DMS 273 treated with DMSO at 0.1 percent for 48 hours (cell line): ENCODE data around the gene FBXO42.

Source experiments
- DNase-seq: peaks from one replicate; lab custom pipeline; 2025; lab: John Stamatoyannopoulos, UW

The FBXO42 gene

DNA sequence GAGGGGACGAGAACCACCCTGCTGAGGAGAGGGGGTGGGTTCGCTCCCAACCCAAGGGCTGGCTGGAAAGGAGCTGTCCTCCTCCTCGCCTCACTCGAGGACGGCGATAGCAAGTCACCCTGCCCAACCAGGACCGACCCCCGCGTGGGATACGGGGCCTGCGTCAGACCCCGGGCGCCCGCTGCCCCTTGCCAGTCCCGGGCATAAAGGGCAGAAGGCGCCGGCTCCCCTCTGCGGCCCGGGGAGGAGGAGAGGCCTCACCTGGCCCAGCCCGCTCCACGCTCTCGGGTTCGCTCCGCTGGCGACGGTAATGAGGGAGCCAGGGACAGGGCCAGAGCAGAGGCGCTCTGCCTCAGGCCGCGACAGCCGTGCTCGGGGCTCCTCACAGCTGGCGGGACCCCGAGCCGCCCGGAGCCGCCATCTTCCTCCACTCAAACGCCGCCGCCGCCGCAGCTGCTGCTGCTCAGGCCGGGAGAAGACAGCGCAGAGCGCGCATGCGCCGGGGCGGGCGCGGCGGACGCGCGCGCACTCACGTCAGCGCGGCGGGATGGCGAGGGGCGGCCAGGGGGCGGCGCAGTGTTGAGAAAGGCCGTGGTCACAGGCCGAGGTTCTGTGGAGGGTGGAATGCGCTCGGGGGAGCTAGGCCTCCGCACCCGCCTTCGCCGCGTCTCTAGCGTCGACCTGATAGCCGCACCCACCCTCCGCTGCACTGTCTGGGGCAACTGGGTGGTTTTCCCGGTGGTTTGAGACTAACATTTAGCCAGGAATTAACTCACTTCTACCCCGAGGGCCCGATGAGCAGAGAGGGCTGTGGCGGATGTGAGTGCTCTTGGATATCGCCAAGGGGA lies at the start of gene FBXO42:
TSS of gene FBXO42 (minus strand) at position 487 of the 848 bp plus-strand sequence. CDS start 37,062 bp downstream, outside the sequence.
- peak; percentile 72 for DNase-seq

DNA sequence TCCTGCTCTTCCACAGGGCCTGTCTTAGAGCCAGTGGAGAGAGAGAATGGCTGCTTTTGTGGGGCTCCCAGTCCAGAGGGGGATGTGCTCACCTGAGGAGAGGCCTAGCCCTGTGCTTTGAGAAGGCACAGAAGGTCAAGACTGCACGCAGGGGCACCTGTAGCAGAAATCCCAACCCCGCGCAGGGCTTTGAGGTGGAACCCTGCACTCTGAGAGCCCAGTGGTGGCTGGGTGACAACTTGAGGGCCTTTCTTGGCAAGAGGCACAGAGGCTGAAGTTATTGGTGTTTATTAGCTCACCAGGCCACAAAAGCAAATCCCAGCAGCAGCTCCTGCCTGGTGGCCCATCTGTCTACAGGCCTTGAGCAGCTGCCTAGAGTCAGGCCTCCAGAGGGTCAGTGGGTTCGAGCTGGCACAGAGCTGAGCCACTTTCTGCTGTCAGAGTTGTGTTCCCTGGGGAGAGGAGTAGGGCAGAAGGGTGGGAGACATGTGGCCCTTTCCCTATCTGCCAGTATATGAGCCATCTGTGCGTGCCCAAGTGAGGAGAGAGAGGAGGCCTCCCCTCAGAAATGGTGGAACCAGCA lies 46.2 kb upstream of the FBXO42 start:
- peak; percentile 97 for DNase-seq

DNA sequence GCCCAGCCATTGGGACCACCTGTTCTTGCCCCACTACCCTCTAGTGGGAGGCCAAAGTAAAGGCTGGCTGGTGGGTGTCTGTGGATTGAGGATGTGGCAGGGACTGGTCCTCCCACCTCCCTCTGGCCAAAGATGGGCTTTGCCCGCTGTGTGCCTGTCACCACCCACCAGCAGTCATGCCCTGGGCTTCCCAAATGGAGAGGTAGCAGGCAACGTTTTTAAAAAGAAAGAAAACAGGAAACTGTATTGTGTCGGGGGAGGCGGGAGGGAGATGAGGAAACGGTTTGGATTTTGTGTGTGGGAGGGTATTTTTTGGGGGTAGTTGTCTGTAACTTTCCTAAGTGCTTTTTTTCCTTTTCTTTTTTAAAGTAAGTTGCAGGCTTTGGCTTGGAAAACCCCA lies 44.8 kb upstream of the FBXO42 start:
- no peak for DNase-seq

DNA sequence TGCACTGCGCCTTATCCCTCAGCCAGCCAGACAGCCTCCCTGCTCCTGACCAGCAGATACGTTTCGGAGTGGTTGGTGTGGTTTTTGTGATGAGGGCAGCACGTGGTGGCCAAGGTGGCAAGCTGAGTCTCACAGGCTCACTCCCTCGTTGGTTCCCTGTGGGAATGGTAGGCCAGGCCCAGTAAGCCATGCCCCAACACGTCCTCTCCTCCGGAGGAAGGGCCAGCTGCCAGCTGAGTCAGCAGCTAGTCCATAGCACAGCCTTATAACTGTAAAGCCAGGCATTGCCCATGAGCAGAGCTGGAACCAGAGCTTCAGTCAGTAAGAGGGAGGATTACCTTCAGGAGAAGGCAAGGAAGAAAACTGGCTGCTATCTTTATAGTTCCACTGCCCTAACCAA lies 44.3 kb upstream of the FBXO42 start:
- peak; percentile 89 for DNase-seq

DNA sequence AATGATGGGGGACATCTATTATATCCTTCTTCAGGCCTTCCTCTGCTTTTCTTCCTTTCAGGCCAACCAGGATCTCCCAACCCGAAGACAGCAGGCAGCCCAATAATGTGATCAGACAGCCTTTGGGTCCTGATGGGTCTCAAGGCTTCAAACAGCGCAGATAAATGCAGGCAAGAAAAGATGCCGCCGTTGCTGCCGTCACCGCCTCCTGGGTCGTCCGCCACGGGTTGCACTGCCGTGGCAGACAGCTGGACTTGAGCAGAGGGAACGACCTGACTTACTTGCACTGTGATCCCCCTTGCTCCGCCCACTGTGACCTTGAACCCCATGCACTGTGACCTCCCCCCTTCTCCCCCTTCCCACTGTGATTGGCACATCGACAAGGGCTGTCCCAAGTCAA lies 42.7 kb upstream of the FBXO42 start:
- no peak for DNase-seq

DNA sequence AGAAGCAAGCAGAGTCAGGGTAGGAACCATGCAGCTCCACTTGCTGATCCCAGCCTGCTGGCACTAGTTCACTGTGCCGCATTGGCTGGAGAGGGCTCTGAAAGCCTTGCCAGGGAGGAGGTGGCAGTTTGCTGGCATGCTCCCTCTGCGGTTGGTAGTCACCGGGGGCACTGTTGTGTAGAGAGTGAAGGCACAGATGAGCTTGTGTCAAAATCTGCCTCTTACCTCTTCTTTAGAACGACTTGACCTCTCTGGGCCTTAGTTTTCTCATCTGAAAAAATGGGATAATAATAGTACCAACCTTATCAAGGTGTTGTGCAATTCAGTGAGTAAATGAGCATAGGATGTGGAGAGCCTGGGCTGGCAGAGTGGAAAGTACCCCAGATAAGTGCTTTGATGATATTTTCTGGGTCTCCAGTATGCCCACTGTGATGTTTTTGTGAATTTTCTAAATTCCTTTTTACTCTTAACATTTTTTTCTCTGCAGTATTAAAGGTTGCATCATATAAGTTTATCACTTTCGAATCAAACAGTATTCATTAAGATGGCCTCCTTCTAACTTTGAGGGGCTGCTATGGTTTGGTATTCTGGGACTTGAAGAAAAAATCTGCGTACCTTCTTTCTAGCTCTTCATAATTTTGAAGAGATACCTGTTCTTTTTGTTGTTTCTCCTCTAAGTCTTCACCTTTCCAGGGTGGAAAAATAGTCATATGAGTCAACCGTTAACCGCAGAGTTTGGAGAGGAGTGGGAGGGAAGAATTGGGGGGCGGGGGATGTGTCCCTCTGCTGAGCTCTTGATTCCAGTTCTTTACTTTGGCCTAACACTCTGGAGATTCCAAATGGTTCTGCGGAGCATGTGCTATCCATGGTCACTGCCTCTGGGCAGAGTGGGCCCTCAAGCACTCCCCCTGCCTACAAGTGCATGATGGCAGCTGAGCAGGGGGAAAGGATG lies 41.6 kb upstream of the FBXO42 start:
- no peak for DNase-seq

DNA sequence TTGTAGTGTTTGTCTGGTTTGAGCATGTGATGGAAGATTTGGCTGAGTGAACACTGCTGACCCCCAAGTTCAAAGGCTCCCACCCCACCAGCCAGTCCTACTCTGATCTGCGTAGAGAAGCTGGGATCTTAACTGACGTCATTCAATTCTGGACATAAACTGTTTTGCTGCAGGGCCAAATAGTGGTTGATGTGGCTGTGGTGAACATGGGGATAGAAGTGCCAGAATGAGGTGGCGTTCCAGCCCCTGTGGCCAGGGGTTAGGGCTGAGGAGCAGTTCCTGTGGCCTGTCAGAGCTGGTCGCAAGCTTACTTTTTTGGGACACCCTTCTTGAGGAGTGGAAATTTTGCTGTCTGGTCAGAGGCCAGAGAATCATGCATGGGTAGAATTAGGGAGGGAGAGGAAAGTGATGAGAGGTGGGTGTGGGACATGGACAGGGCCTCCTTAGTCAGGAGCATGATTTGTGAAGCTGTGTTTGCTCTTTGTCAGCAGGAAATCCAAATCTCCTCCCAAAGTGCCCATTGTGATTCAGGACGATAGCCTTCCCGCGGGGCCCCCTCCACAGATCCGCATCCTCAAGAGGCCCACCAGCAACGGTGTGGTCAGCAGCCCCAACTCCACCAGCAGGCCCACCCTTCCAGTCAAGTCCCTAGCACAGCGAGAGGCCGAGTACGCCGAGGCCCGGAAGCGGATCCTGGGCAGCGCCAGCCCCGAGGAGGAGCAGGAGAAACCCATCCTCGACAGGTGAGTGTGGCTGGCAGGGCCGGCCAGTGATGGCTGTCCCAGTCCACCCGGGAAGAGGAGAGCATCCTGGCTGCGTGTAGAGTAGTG lies 40.7 kb upstream of the FBXO42 start:
- no peak for DNase-seq

DNA sequence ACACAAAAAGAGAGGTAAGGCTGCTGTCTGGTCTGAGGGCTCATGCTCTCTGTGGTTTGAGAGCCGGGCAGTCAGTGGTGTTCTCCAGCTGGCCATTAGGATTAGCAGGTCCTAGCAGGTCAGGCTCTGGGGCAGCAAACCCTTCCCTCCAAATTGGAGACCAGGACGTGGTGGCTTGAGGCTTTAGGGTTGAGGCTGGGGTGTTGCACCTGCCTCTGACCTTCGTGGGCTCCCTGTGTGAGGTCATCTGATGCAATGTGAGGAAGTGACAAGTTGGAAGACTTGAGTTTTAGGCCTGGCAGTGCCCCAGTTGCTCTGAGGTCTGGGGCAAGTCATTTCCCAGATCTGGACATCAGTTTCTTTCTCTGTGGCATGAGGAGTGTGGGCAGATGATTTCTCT lies 39.1 kb upstream of the FBXO42 start:
- DNase-seq: no peak

DNA sequence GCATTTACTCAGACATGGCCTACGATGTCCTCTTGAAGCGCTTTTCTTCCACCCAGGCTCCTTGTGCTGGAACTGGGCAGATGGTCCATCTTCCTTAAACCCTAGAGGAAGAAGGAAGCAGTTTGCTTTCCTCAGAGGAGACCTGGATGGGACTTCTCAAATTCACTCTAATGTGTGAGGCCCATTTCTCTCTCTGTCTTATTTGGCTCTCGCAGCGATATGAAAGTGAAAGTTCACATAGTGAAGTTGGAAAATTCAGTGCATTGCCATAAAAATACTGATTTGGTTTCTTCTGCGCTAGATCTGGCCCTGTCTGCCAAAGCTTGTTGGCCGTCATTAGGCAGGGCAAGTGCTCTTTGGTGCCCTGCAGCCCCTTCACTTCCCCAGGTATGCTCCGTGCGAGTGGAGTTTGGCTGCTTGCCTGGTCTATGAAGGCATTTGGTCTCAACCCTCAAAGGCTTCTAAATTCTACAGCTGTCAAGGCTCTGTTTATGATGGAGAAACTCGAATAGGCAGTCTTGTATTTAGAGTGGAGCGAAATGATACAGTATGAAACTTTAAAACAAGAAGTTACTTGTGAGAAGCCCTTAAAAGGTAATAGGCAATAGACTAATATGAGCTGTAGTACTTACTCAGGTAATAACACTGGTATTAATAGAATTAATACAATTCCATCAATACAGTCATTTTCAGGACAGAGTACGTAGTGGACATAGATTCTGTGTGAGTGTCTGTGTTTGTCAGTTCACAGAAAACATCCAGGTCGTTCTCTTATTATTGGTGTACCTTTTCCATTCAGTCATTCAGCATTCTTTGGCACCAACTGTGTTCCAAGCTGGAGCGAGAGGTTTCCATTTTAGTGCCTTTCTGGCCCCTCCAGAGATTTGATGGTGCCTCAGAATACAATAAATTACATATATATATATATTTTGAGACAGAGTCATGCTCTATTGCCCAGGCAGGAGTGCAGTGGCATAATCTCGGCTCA lies 35.2 kb upstream of the FBXO42 start:
- no peak for DNase-seq

DNA sequence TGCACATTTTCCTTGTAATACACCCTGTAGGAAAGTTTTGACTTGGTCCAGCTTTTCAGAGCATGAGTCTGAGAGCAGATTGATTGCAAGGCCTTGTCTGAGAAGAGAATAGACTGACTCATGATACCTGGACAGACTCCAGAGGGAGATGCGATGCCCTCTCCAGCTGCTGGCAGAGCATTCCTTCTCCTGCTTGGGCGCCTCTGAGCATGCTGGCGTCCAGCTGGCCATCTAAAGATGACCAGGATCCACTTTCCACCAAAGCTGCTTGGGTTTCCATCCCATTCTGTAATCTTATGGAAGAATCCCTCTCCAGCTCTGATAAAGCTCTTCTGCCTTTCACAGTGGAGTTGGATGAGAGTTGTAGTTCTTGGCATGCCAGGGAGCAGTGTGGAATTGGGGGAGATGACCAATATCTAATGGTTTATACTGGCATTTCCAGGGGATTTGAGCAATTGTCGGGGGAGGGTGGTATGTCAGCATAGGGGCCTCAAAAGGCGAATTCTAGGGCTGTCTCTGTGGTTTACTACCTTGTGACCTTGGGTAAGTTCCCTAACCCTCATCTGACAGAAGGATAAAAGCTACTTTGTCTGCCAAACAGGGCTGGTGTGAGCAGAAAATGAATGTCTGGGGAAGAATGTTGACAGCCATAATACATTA lies 34.3 kb upstream of the FBXO42 start:
- no peak for DNase-seq

DNA sequence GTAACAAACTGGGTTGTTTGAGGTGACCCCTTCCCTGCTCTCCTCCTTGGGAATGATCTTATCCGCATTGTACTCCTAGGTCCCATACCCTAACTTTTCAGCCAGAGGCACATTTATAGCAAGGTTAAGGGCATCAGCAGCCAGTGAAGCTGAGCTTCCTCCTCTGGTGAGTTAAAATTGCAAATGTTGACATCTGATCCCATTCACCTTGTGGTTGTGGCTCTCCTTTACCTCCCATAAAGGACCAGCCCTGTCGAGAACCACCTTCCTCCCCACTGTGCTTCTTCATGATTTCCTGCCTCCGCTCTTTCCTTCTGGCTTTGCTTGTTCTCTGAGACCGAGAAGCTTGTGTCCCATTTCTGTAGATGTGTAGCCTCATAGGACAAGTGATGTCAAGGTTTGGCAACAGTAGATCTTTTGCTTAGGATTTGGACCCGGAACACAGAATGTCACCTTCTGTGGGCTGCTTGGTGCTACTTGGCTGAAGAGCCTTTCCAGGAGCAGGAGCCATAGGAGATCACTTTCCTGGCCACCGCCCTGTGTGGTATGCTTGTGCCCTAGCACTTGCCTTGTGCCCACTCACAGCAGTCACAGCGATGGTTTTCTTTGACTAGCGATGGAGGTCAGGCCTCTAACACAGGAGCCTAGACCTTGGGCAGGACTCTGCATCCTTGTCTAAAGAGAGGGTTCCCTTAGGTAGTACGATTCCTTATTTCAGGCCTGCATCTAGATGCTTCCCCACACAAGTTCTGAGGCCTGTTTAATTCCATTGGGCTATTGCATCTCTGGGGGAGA lies 33.6 kb upstream of the FBXO42 start:
- no peak for DNase-seq

DNA sequence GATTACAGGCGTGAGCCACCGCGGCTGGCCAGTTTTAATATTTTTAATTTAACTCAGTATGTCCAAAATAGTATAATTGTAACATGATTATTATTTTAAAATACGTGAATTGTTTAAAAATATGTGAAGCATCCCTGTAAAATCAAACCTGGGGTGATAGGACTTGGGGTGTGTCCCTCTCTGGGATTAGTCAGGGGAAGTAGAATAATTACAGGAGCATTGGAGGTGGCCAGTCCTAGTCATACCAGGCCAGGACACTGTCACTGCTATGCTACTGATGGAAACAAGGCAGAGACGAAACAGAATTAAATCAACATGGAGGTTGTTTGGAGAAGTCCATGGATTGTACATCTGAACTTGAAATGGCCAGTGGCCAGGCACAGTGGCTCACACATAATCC lies 31.6 kb upstream of the FBXO42 start:
- no peak for DNase-seq

DNA sequence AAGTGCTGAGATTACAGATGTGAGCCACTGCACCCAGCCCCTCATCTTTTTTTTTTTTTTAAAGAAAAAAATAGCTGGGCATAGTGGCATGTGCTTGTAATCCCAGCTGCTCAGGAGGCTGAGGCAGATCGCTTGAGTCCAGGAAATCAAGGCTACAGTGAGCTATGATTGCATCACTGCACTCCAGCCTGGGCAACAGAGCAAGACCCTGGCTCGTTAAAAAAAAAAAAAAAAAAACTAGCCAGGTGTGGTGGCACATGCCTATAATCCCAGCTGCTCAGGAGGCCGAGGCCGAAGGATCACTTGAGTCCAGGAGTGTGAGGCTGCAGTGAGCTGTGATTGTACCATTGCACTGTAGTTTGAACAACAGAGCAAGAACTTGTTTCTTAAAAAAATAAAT lies 28.6 kb upstream of the FBXO42 start:
- no peak for DNase-seq

DNA sequence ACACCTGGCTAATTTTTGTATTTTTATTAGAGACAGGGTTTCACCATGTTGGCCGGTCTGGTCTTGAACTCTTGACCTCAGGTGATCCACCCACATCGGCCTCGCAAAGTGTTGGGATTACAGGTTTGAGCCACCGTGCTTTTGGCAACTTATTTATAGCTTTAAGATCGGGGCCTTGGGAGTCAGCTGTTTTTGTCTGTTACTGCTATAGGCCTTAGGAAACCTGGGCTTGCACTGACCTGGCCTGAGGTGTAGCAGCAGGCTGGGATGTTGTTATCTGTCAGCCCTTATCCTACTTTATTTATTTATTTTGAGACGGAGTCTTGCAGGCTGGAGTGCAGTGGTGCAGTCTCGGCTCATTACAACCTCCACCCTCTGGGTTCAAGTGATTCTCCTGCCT lies 26.2 kb upstream of the FBXO42 start:
- DNase-seq: no peak

DNA sequence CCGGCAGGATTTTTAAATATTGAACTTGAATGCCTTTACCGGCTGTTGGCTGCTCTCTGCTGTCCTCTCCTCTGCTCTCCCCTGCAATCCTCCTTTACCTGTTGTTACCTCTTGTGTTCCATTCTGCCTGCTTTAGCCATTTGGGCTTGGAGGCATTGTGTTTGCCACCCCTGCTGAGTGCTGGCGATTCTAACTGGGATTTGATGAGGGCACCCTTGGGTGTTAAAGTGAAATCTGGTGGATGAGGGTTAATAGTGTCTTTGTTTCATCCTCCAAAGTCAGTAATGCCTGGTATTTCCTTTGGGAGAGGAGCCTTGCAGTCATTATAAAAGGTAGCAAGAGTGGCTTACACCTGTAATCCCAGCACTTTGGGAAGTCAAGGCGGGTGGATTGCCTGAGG lies 24.7 kb upstream of the FBXO42 start:
- DNase-seq: no peak

DNA sequence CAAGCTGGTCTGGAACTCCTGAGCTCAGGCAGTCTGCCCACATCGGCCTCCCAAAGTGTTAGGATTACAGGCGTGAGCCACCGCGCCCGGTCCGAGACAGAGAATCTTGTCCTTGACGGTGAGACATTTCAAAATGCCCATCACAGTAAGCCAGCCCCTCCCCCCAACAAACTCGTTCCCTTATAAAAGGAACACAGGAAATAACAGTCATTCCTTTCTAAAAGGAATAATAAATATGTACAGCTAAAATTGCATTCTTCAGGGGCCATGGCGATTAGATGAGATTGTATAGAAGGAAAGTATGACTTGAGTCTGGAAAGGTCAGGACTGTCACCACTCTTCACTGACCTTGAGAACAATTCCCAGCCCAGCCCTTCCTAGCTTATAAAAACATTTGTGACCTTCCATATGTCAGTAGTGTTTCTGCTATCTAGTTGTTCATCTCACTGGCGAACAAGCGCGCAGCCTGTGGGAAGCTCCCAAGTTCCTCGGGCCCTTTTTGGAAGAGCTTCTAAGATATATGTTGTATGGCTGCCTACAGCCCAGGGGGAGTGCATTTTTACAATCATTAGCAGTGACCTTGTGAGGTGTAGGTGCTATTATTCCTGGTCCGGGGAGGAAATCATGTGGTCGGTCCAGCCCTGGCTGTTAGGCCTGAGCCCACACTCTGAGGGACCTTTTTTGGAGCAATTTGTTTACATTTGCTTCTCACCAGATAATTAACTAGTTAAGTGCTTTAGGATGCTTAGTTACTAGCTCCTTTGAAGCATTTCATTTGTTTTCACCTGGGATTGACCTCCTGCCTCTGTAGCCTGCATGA lies 23.5 kb upstream of the FBXO42 start:
- no peak for DNase-seq

DNA sequence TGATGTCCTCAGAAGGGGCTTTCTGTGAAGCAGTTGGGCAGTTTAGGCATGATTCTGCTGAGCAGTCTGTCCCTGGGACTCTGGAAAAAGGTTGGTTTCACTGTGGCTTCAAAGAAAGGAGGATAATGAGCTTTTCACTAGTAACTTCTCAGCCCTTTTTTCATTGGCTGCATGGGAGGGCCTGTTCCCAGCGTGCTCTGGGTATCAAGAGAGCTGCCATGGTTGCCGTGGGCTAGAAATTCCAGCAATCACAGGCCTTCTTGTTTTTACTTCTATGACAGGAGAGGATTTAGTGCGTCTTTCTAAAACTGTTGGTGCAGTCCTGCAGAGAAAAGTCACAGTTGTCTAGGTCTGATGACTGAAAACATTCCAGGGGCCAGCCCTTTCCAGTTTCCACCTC lies 22.0 kb upstream of the FBXO42 start:
- DNase-seq: no peak
